IMR-90 (cell line): ENCODE data around the gene NAA10.

Source experiments
- BHLHE40 ChIP-seq: fragments of 150-350 bp; IDR thresholded peaks from 2 replicates; pipeline ENCODE4 v1.6.1; 2016; ENCODE audit warnings: mild to moderate bottlenecking, low read depth, low read length
- CEBPB ChIP-seq: IDR thresholded peaks from 2 replicates; pipeline ENCODE4 v1.6.1; 2012; ENCODE audit warnings: low read depth, low read length, improper control_type of control experiment
- CHD1 ChIP-seq: IDR thresholded peaks from 2 replicates; pipeline ENCODE4 v1.6.1; 2012; ENCODE audit warnings: low read depth, low read length, improper control_type of control experiment
- FOS ChIP-seq: fragments of 150-350 bp; IDR thresholded peaks from 2 replicates; pipeline ENCODE4 v1.6.1; 2016; ENCODE audit warnings: low read depth, low read length
- MAFK ChIP-seq: IDR thresholded peaks from 2 replicates; pipeline ENCODE4 v1.6.1; 2012; ENCODE audit warnings: low read depth, low read length, improper control_type of control experiment
- MXI1 ChIP-seq: IDR thresholded peaks from 2 replicates; pipeline ENCODE4 v1.6.1; 2012; ENCODE audit warnings: low read depth, mild to moderate bottlenecking, low read length, moderate library complexity, borderline replicate concordance
- POLR2A ChIP-seq: IDR thresholded peaks from 2 replicates; pipeline ENCODE4 v1.6.1; 2012; ENCODE audit warnings: mild to moderate bottlenecking, low read depth, low read length
- RAD21 ChIP-seq: IDR thresholded peaks from 2 replicates; pipeline ENCODE4 v1.6.1; 2012; ENCODE audit warnings: low read length, improper control_type of control experiment
- RCOR1 ChIP-seq: IDR thresholded peaks from 2 replicates; pipeline ENCODE4 v1.6.1; 2012; ENCODE audit warnings: mild to moderate bottlenecking, low read length, improper control_type of control experiment; ENCODE audit not compliant: insufficient replicate concordance
- RFX5 ChIP-seq: IDR thresholded peaks from 2 replicates; pipeline ENCODE4 v1.8.0; 2012; ENCODE audit warnings: low read depth, mild to moderate bottlenecking, low read length, moderate library complexity
- USF2 ChIP-seq: fragments of 150-350 bp; IDR thresholded peaks from 2 replicates; pipeline ENCODE4 v1.6.1; 2017; ENCODE audit warnings: mild to moderate bottlenecking, antibody characterized with exemption, low read length, low read depth
- TF ChIP-seq, protein P1 (sequence below): conservative IDR thresholded peaks from 2 replicates; pipeline ENCODE4 v1.5.1; 2012; ENCODE audit warnings: mild to moderate bottlenecking, low read depth, low read length, improper control_type of control experiment
- TF ChIP-seq, protein P2 (sequence below): fragments of 150-350 bp; IDR thresholded peaks from 2 replicates; pipeline ENCODE4 v1.6.1; 2016; ENCODE audit warnings: low read depth, mild to moderate bottlenecking, low read length, moderate library complexity, borderline replicate concordance

DNA sequence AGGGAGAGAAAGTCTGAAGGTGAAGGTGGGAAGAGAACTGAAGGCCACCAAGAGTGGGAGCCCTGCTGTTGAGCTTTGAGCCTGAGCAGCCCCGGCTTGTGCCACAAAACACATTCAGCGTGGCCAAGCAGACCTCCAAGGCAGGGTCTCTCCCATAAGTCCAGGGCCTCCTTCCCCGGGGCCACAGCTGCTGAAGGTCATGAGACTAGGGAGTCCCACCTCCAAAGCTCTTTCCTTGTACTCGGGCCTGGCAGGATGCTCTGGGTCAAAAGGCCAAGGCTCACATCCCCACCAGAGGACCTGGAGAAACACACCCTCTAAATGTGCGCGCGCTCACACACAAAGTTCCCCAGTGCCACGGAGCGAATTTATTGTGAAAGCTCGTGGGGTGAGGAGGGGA, 5.3 kb downstream of the NAA10 start:
- TF ChIP-seq, protein P1, sequence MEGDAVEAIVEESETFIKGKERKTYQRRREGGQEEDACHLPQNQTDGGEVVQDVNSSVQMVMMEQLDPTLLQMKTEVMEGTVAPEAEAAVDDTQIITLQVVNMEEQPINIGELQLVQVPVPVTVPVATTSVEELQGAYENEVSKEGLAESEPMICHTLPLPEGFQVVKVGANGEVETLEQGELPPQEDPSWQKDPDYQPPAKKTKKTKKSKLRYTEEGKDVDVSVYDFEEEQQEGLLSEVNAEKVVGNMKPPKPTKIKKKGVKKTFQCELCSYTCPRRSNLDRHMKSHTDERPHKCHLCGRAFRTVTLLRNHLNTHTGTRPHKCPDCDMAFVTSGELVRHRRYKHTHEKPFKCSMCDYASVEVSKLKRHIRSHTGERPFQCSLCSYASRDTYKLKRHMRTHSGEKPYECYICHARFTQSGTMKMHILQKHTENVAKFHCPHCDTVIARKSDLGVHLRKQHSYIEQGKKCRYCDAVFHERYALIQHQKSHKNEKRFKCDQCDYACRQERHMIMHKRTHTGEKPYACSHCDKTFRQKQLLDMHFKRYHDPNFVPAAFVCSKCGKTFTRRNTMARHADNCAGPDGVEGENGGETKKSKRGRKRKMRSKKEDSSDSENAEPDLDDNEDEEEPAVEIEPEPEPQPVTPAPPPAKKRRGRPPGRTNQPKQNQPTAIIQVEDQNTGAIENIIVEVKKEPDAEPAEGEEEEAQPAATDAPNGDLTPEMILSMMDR = no peak
- no peak for TF ChIP-seq POLR2A
- no peak for TF ChIP-seq RCOR1
- no peak for TF ChIP-seq FOS
- no peak for TF ChIP-seq USF2
- TF ChIP-seq RAD21 = no peak
- no peak for TF ChIP-seq MAFK
- TF ChIP-seq BHLHE40 = no peak
- no peak for TF ChIP-seq CHD1
- no peak for TF ChIP-seq RFX5
- no peak for TF ChIP-seq CEBPB
- no peak for TF ChIP-seq MXI1
- TF ChIP-seq, protein P2, sequence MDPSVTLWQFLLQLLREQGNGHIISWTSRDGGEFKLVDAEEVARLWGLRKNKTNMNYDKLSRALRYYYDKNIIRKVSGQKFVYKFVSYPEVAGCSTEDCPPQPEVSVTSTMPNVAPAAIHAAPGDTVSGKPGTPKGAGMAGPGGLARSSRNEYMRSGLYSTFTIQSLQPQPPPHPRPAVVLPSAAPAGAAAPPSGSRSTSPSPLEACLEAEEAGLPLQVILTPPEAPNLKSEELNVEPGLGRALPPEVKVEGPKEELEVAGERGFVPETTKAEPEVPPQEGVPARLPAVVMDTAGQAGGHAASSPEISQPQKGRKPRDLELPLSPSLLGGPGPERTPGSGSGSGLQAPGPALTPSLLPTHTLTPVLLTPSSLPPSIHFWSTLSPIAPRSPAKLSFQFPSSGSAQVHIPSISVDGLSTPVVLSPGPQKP = no peak
